WTC11 (cell line): ENCODE results near the gene DCUN1D1. TPM values are rescaled to one million over a fixed set of nuclear protein-coding genes. Genes with fewer than 3 reads are reported as not detected.

Experiments used
- ATAC-seq: fragments of 200-7000 bp; cut with Tn5 transposase; 2 replicates; pipeline ENCODE4 v1.10.0; 2021; ENCODE audit warnings: mild to moderate bottlenecking, moderate library complexity
- CTCF ChIA-PET: fragments of 300-600 bp; sonication (Branson Sonifier 250); formaldehyde crosslinking; loops from one replicate; lab custom pipeline; 2021; ENCODE audit warnings: antibody characterized with exemption; lab: Charles Lee
- POLR2A ChIA-PET: fragments of 350-600 bp; sonication (Branson Sonifier 250); formaldehyde crosslinking; loops from one replicate; lab custom pipeline; 2021; ENCODE audit warnings: antibody characterized with exemption; lab: Charles Lee
- DNase-seq: peaks from one replicate; pipeline ENCODE4 v3.0.0; 2021; ENCODE audit warnings: low spot score
- H3K27ac Mint-ChIP-seq: 2 replicates; pipeline ENCODE4 v1.8.0; 2021; ENCODE audit warnings: mixed read lengths
- H3K27me3 Mint-ChIP-seq: 2 replicates; pipeline ENCODE4 v1.8.0; 2021; ENCODE audit warnings: low read depth, mild to moderate bottlenecking, moderate library complexity, mixed read lengths
- H3K36me3 Mint-ChIP-seq: 2 replicates; pipeline ENCODE4 v1.8.0; 2021; ENCODE audit warnings: mixed read lengths
- H3K4me1 Mint-ChIP-seq: 2 replicates; pipeline ENCODE4 v1.8.0; 2022; ENCODE audit warnings: mixed read lengths
- H3K4me3 Mint-ChIP-seq: 2 replicates; pipeline ENCODE4 v1.8.0; 2021; ENCODE audit warnings: mild to moderate bottlenecking, moderate library complexity, mixed read lengths
- H3K9me3 Mint-ChIP-seq: 2 replicates; pipeline ENCODE4 v1.8.0; 2021; ENCODE audit warnings: mixed read lengths
- ATF3 ChIP-seq: sonication (generic); formaldehyde crosslinking; conservative IDR thresholded peaks from 2 replicates; pipeline ENCODE4 v1.8.1; 2022; ENCODE audit warnings: mild to moderate bottlenecking, missing genetic modification reagents
- EMX1 ChIP-seq: fragments of 250-450 bp; sonication (Bioruptor Pico); IDR thresholded peaks from 2 replicates; pipeline ENCODE4 v1.8.0; 2021; ENCODE audit warnings: mild to moderate bottlenecking
- FOXP4 ChIP-seq: sonication (generic); formaldehyde crosslinking; IDR thresholded peaks from 2 replicates; pipeline ENCODE4 v1.8.0; 2022; ENCODE audit warnings: mild to moderate bottlenecking, missing genetic modification reagents
- OVOL2 ChIP-seq: fragments of 250-450 bp; sonication (Bioruptor Pico); IDR thresholded peaks from 2 replicates; pipeline ENCODE4 v1.9.0; 2021; ENCODE audit warnings: mild to moderate bottlenecking, borderline replicate concordance
- SMAD4 ChIP-seq: sonication (generic); formaldehyde crosslinking; IDR thresholded peaks from 2 replicates; pipeline ENCODE4 v1.8.0; 2022; ENCODE audit warnings: mild to moderate bottlenecking, missing genetic modification reagents
- TEAD1 ChIP-seq: sonication (generic); formaldehyde crosslinking; IDR thresholded peaks from 2 replicates; pipeline ENCODE4 v1.8.0; 2022; ENCODE audit warnings: mild to moderate bottlenecking, missing genetic modification reagents
- TP53 ChIP-seq: sonication (generic); formaldehyde crosslinking; IDR thresholded peaks from 2 replicates; pipeline ENCODE4 v1.8.1; 2023; ENCODE audit warnings: mild to moderate bottlenecking, missing genetic modification reagents
- ZBTB21 ChIP-seq: sonication (generic); formaldehyde crosslinking; IDR thresholded peaks from 2 replicates; pipeline ENCODE4 v1.8.1; 2023; ENCODE audit warnings: mild to moderate bottlenecking, missing genetic modification reagents, borderline replicate concordance
- ZMAT4 ChIP-seq: fragments of 250-450 bp; sonication (Bioruptor Pico); IDR thresholded peaks from 2 replicates; pipeline ENCODE4 v1.9.0; 2021; ENCODE audit warnings: mild to moderate bottlenecking
- ZNF138 ChIP-seq: sonication (generic); formaldehyde crosslinking; conservative IDR thresholded peaks from 2 replicates; pipeline ENCODE4 v1.8.1; 2022; ENCODE audit warnings: mild to moderate bottlenecking, moderate library complexity, missing genetic modification reagents
- ZNF396 ChIP-seq: fragments of 250-450 bp; sonication (Bioruptor Pico); IDR thresholded peaks from 2 replicates; pipeline ENCODE4 v1.8.0; 2021; ENCODE audit warnings: mild to moderate bottlenecking, moderate library complexity, borderline replicate concordance
- ZNF423 ChIP-seq: fragments of 250-450 bp; sonication (Bioruptor Pico); IDR thresholded peaks from 2 replicates; pipeline ENCODE4 v2.1.2; 2022; ENCODE audit warnings: mild to moderate bottlenecking, moderate library complexity
- ZNF512 ChIP-seq: sonication (generic); formaldehyde crosslinking; IDR thresholded peaks from 2 replicates; pipeline ENCODE4 v1.8.1; 2022; ENCODE audit warnings: missing genetic modification reagents, borderline replicate concordance
- total RNA-seq: library from RNA; stranded (reverse); gene quantifications from 3 replicates; pipeline ENCODE4 v1.2.3, GENCODE V29; 2021
- TF ChIP-seq, protein P1 (sequence below): sonication (generic); formaldehyde crosslinking; IDR thresholded peaks from 2 replicates; pipeline ENCODE4 v1.8.1; 2022; ENCODE audit warnings: low read depth, missing genetic modification reagents, borderline replicate concordance
- TF ChIP-seq, protein P2 (sequence below): sonication (generic); formaldehyde crosslinking; IDR thresholded peaks from 2 replicates; pipeline ENCODE4 v1.8.0; 2022; ENCODE audit warnings: mild to moderate bottlenecking, missing genetic modification reagents
- TF ChIP-seq, protein P3 (sequence below): sonication (generic); formaldehyde crosslinking; IDR thresholded peaks from 2 replicates; pipeline ENCODE4 v1.8.0; 2023; ENCODE audit warnings: missing genetic modification reagents
- TF ChIP-seq, protein P4 (sequence below): sonication (generic); formaldehyde crosslinking; IDR thresholded peaks from 2 replicates; pipeline ENCODE4 v1.8.1; 2023; ENCODE audit warnings: mild to moderate bottlenecking, missing genetic modification reagents
- TF ChIP-seq, protein P5 (sequence below): sonication (generic); formaldehyde crosslinking; IDR thresholded peaks from 2 replicates; pipeline ENCODE4 v1.8.1; 2023; ENCODE audit warnings: mild to moderate bottlenecking, missing genetic modification reagents, moderate library complexity

DCUN1D1 gene
- total RNA-seq, 1 experiment from 2014 or later, result 64.5 TPM

DNA sequence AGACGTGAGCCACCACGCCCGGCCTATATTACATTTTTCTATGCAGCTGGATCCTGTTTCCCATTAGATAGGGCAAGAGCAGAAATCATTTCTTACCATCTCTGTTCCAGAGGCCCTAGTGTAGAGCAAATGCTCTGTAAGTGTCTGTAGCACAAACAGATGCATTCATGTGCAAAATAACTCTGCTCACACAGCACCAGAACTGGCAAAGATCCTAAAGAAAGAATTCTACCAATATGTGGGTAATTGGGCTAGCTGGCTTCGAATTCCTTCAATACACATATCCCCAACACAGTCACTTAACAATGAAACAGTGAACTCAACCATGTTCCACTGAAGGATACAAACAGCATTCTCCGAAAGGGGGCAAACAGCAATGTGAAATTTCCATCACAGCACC is 32.7 kb upstream of the DCUN1D1 start (continued):
- TF ChIP-seq, protein P1, sequence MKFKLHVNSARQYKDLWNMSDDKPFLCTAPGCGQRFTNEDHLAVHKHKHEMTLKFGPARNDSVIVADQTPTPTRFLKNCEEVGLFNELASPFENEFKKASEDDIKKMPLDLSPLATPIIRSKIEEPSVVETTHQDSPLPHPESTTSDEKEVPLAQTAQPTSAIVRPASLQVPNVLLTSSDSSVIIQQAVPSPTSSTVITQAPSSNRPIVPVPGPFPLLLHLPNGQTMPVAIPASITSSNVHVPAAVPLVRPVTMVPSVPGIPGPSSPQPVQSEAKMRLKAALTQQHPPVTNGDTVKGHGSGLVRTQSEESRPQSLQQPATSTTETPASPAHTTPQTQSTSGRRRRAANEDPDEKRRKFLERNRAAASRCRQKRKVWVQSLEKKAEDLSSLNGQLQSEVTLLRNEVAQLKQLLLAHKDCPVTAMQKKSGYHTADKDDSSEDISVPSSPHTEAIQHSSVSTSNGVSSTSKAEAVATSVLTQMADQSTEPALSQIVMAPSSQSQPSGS (CRISPR knock-in tag), result no peak
- TF ChIP-seq, all 79 proteins: peak for 0

GRCh38 chr3:183008800-183009199 is 28.5 kb upstream of the DCUN1D1 start:
- Mint-ChIP-seq H3K9me3 (no peaks in the 10 kb centered on the region), H3K27me3 (no peaks in the 10 kb centered on the region), H3K36me3 (0 out of 2 replicates have a peak, but pooled peaks cover under 1% of the 10 kb centered on the region), H3K4me3 (no peak overlapping the region), H3K27ac (no peak overlapping the region), H3K4me1 (peaks cover 27% of the 10 kb centered on the region)
- TF ChIP-seq SMAD4 (CRISPR knock-in tag) (no peak), FOXP4 (no peak), EMX1 (CRISPR knock-in tag) (no peak), ATF3 (CRISPR knock-in tag) (no peak), ZBTB21 (CRISPR knock-in tag) (no peak), OVOL2 (CRISPR knock-in tag) (no peak), ZMAT4 (CRISPR knock-in tag) (no peak), TP53 (CRISPR knock-in tag) (no peak), ZNF512 (no peak), ZNF396 (CRISPR knock-in tag) (no peak), ZNF138 (CRISPR knock-in tag) (no peak), TEAD1 (no peak), ZNF423 (CRISPR knock-in tag) (no peak)
- TF ChIP-seq, protein P2, sequence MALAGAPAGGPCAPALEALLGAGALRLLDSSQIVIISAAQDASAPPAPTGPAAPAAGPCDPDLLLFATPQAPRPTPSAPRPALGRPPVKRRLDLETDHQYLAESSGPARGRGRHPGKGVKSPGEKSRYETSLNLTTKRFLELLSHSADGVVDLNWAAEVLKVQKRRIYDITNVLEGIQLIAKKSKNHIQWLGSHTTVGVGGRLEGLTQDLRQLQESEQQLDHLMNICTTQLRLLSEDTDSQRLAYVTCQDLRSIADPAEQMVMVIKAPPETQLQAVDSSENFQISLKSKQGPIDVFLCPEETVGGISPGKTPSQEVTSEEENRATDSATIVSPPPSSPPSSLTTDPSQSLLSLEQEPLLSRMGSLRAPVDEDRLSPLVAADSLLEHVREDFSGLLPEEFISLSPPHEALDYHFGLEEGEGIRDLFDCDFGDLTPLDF (CRISPR knock-in tag), result no peak
- TF ChIP-seq, protein P3, sequence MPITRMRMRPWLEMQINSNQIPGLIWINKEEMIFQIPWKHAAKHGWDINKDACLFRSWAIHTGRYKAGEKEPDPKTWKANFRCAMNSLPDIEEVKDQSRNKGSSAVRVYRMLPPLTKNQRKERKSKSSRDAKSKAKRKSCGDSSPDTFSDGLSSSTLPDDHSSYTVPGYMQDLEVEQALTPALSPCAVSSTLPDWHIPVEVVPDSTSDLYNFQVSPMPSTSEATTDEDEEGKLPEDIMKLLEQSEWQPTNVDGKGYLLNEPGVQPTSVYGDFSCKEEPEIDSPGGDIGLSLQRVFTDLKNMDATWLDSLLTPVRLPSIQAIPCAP (CRISPR knock-in tag), result no peak
- TF ChIP-seq, protein P4, sequence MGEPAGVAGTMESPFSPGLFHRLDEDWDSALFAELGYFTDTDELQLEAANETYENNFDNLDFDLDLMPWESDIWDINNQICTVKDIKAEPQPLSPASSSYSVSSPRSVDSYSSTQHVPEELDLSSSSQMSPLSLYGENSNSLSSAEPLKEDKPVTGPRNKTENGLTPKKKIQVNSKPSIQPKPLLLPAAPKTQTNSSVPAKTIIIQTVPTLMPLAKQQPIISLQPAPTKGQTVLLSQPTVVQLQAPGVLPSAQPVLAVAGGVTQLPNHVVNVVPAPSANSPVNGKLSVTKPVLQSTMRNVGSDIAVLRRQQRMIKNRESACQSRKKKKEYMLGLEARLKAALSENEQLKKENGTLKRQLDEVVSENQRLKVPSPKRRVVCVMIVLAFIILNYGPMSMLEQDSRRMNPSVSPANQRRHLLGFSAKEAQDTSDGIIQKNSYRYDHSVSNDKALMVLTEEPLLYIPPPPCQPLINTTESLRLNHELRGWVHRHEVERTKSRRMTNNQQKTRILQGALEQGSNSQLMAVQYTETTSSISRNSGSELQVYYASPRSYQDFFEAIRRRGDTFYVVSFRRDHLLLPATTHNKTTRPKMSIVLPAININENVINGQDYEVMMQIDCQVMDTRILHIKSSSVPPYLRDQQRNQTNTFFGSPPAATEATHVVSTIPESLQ (CRISPR knock-in tag), result no peak
- TF ChIP-seq, protein P5, sequence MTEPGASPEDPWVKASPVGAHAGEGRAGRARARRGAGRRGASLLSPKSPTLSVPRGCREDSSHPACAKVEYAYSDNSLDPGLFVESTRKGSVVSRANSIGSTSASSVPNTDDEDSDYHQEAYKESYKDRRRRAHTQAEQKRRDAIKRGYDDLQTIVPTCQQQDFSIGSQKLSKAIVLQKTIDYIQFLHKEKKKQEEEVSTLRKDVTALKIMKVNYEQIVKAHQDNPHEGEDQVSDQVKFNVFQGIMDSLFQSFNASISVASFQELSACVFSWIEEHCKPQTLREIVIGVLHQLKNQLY (CRISPR knock-in tag), result no peak
- DNase-seq (no peak), ATAC-seq (no peak)
- ChIA-PET POLR2A (no interaction called here), CTCF (no interaction called here)
